Measurements from ENCODE around the gene RASSF8. TPM values are rescaled to one million over a fixed set of nuclear protein-coding genes. Genes with fewer than 3 reads are reported as not detected.

Gene RASSF8
- total RNA-seq, 1 experiment from 2014 or later: 9.2 TPM

DNA sequence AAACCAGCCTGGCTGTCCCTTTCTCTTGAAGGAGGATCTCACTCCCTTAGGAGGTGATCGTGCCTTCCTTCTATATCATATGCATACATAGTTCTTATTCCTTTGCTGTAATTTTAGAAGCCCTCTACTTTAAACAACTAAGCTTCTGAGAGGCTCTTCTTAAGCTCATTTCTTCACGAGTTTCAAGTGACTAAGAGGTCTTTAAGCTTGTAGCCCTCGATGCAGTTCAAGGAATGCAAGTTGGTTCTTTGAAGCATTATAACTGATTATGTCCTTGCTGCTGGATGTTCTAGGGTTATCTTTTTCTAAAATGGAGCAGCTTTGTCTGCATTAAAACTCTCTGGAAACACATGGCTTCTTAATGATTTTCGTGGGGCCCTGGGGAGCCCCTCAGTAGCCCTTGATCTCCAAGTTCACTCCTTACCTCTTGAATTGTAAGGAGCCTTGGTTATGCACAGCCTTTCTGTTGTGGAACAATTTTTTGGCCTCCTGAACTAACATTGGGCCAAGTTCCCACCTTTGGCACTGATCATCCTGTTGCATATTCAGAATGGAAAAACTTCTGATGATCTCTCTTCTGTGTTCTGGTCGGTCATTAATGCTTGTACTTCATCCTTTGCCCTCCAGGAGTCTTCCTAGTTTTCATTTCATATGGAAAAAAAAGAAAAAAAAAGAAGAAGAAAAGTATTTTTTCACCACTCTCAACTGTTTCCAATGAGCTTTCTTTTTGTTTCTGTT lies 12.6 kb downstream of the RASSF8 start:
- no peaks in the 10 kb centered on the region for H3K79me2 ChIP-seq (ENCODE audit: insufficient read depth, low read length)

DNA sequence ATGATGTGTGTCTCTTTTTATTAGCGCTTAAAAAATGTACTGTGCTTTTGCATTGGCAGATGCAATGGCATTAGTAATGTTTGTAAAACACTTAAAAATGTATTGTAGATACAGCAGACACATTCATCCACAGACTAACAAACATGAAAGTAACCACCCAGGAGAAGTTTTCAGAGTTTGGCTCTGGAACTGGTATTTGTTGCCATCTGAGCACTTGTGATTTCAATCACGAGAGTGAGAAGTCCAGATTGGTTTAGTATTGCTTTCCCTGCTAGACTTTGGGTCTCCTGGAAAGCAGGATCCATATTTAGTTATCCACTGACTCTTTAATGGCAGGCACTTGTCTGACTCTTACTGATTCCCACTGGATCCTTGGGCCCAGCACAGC lies 13.2 kb downstream of the RASSF8 start:
- ATAC-seq (no peak), DNase-seq (ENCODE audit: low read depth, low spot score) (no peak)
- Histone ChIP-seq H3K27me3 (ENCODE audit: insufficient read depth, low read length) (no peaks in the 10 kb centered on the region; the same call in 1 of the 2 replicates), H3K27ac (ENCODE audit: low read depth, low read length) (no peak overlapping the region), H3K79me2 (ENCODE audit: insufficient read depth, low read length) (no peaks in the 10 kb centered on the region), H3K4me2 (ENCODE audit: low read length) (no peak overlapping the region), H3K9ac (ENCODE audit: low read length) (no peak overlapping the region), H2AFZ (ENCODE audit: low read depth, low read length, poor library complexity, severe bottlenecking) (no peak overlapping the region), H3K36me3 (ENCODE audit: control insufficient read depth in 1 of 2, insufficient read depth in 2 of 2, low read length in 2 of 2) (no peaks in the 10 kb centered on the region), H3K9me2 (ENCODE audit: insufficient read depth) (no peaks in the 10 kb centered on the region), H3K4me1 (ENCODE audit: control insufficient read depth in 1 of 2, insufficient read depth in 2 of 2, low read length in 2 of 2) (no peaks in the 10 kb centered on the region), H3K4me3 (replicated peaks in 1 of 2; ENCODE audit: low read depth in 1 of 2, low read length in 2 of 2) (no peak overlapping the region), H4K20me1 (ENCODE audit: insufficient read depth) (no peaks in the 10 kb centered on the region), H3K9me3 (ENCODE audit: control insufficient read depth in 1 of 2, insufficient read depth in 1 of 2, low read depth in 1 of 2, low read length in 2 of 2) (no peaks in the 10 kb centered on the region)
- ChIA-PET CTCF (interaction anchor here (1.4 kb wide), 1 partner anchor 13 kb away, joined by 3 read pairs; no protein-coding TSS in a partner anchor), POLR2A (no interaction called here), RAD21 (ENCODE audit: low non-redundant PET in 1 of 2, low total read pairs in 2 of 2, uncharacterized antibody in 2 of 2, unreplicated experiment in 2 of 2) (no interaction called here)
- BruUV-seq (replicated peaks): no TSS peak
- intact Hi-C loops (cut with micrococcal nuclease): no loop called here
- no peak for TF ChIP-seq CEBPB (IDR thresholded peaks at IDR 0.05; ENCODE audit: low read depth)
- no peak for TF ChIP-seq ELF1 (IDR thresholded peaks at IDR 0.05; ENCODE audit: borderline replicate concordance, low read depth)
- no peak for TF ChIP-seq SIN3A (IDR thresholded peaks at IDR 0.05; ENCODE audit: low read depth)
- TF ChIP-seq, protein P1, sequence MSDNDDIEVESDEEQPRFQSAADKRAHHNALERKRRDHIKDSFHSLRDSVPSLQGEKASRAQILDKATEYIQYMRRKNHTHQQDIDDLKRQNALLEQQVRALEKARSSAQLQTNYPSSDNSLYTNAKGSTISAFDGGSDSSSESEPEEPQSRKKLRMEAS (IDR thresholded peaks at IDR 0.05): no peak

More for the DNA sequence above, 12.6 kb downstream of the RASSF8 start:
- H3K4me2 ChIP-seq (ENCODE audit: low read length): no peak overlapping the region
- H3K4me3 ChIP-seq (replicated peaks in 1 of 2; ENCODE audit: low read depth in 1 of 2, low read length in 2 of 2): no peak overlapping the region
- no peaks in the 10 kb centered on the region; the same call in 1 of the 2 replicates for H3K27me3 ChIP-seq (ENCODE audit: insufficient read depth, low read length)
- no peak for ATAC-seq
- intact Hi-C loops (cut with micrococcal nuclease): no loop called here
- H3K4me1 ChIP-seq (ENCODE audit: control insufficient read depth in 1 of 2, insufficient read depth in 2 of 2, low read length in 2 of 2): no peaks in the 10 kb centered on the region
- ChIA-PET RAD21 (ENCODE audit: low non-redundant PET in 1 of 2, low total read pairs in 2 of 2, uncharacterized antibody in 2 of 2, unreplicated experiment in 2 of 2) (no interaction called here), CTCF (interaction anchor here (1.4 kb wide), 1 partner anchor 12 kb away, joined by 3 read pairs; no protein-coding TSS in a partner anchor), POLR2A (no interaction called here)
- DNase-seq (ENCODE audit: low read depth, low spot score): no peak
- H3K36me3 ChIP-seq (ENCODE audit: control insufficient read depth in 1 of 2, insufficient read depth in 2 of 2, low read length in 2 of 2): no peaks in the 10 kb centered on the region
- no peaks in the 10 kb centered on the region for H3K9me3 ChIP-seq (ENCODE audit: control insufficient read depth in 1 of 2, insufficient read depth in 1 of 2, low read depth in 1 of 2, low read length in 2 of 2)
- H3K27ac ChIP-seq (ENCODE audit: low read depth, low read length): no peak overlapping the region
- H2AFZ ChIP-seq (ENCODE audit: low read depth, low read length, poor library complexity, severe bottlenecking): no peak overlapping the region
- no peaks in the 10 kb centered on the region for H4K20me1 ChIP-seq (ENCODE audit: insufficient read depth)
- no peak for TF ChIP-seq POLR2A (IDR thresholded peaks at IDR 0.05; ENCODE audit: borderline replicate concordance, extremely low read depth, insufficient read depth, insufficient read length)
- H3K9me2 ChIP-seq (ENCODE audit: insufficient read depth): no peaks in the 10 kb centered on the region
- BruUV-seq (replicated peaks): no TSS peak
- no peak overlapping the region for H3K9ac ChIP-seq (ENCODE audit: low read length)

All from HCT116 (cell line).